Skeletal muscle satellite cell (primary cell): Measurements from ENCODE around the gene CIB1. TPM values are rescaled to one million over a fixed set of nuclear protein-coding genes. Genes with fewer than 3 reads are reported as not detected.
"Not testable (repeated sequence)": the region's sequence is repeated elsewhere in the genome, so short reads cannot be mapped to it uniquely, and the experiment has no call there.

Experiments
- H3K27me3 ChIP-seq: 2 replicates; pipeline ENCODE4 v1.7.0; 2013; ENCODE audit warnings: low read length; ENCODE audit not compliant: control insufficient read depth, insufficient read depth
- H3K36me3 ChIP-seq: 2 replicates; pipeline ENCODE4 v1.7.0; 2013; ENCODE audit warnings: mild to moderate bottlenecking, control low read depth, low read length; ENCODE audit not compliant: insufficient read depth
- H3K4me1 ChIP-seq: 2 replicates; pipeline ENCODE4 v1.7.0; 2013; ENCODE audit warnings: low read length; ENCODE audit not compliant: control insufficient read depth, insufficient read depth
- H3K4me2 ChIP-seq: 2 replicates; pipeline ENCODE4 v1.7.0; 2013; ENCODE audit warnings: mild to moderate bottlenecking, low read length
- H3K4me3 ChIP-seq: 2 replicates; pipeline ENCODE4 v1.7.0; 2013; ENCODE audit warnings: low read length
- H3K9ac ChIP-seq: 2 replicates; pipeline ENCODE4 v1.7.0; 2013; ENCODE audit warnings: mild to moderate bottlenecking, low read depth, low read length, moderate library complexity
- H3K9me3 ChIP-seq: replicated peaks from 2 replicates; pipeline ENCODE4 v1.7.0; 2013; ENCODE audit warnings: mild to moderate bottlenecking, control low read depth, low read length
- small RNA-seq: library from RNA; depleted of rRNA; stranded (forward); fragments of <200 nt; gene quantifications from one replicate; pipeline ENCODE3, GENCODE V24; 2012

The CIB1 gene

GRCh38 chr15:90188914-90189748, 44.6 kb downstream of the CIB1 start:
- no peak overlapping the region for H3K9ac ChIP-seq

GRCh38 chr15:90188065-90188464, 45.7 kb downstream of the CIB1 start:
- H3K9me3 ChIP-seq, H3K4me3 ChIP-seq, H3K4me2 ChIP-seq, H3K9ac ChIP-seq, H3K36me3 ChIP-seq, H3K27me3 ChIP-seq: not testable (repeated sequence)
- peaks cover 19% of the 10 kb centered on the region for H3K4me1 ChIP-seq

More at GRCh38 chr15:90188914-90189748, 44.6 kb downstream of the CIB1 start:
- H3K4me1 ChIP-seq: peaks cover 17% of the 10 kb centered on the region
- peaks cover 3% of the 10 kb centered on the region for H3K27me3 ChIP-seq
- H3K9me3 ChIP-seq: no peaks in the 10 kb centered on the region
- no peak overlapping the region for H3K4me3 ChIP-seq
- H3K36me3 ChIP-seq: no peaks in the 10 kb centered on the region
- H3K4me2 ChIP-seq: no peak overlapping the region

- no peaks in the 10 kb centered on the region for H3K36me3 ChIP-seq
- no peak overlapping the region for H3K4me3 ChIP-seq
- no peaks in the 10 kb centered on the region for H3K9me3 ChIP-seq
- H3K4me1 ChIP-seq: peaks cover 17% of the 10 kb centered on the region
- no peak overlapping the region for H3K9ac ChIP-seq
- H3K4me2 ChIP-seq: no peak overlapping the region
- H3K27me3 ChIP-seq: peaks cover 3% of the 10 kb centered on the region
These were observed 46.4 kb downstream of the CIB1 start for GRCh38 chr15:90187257-90187868.

- peaks cover 7% of the 10 kb centered on the region for H3K27me3 ChIP-seq
- peak overlapping the region; percentile 52 for H3K9ac ChIP-seq
- H3K4me3 ChIP-seq: peak overlapping the region; percentile 71
- H3K4me1 ChIP-seq: peaks cover 9% of the 10 kb centered on the region
- H3K4me2 ChIP-seq: peak overlapping the region; percentile 84
- no peaks in the 10 kb centered on the region for H3K9me3 ChIP-seq
- H3K36me3 ChIP-seq: no peaks in the 10 kb centered on the region
These were observed 48.7 kb downstream of the CIB1 start for GRCh38 chr15:90184786-90185704.

DNA sequence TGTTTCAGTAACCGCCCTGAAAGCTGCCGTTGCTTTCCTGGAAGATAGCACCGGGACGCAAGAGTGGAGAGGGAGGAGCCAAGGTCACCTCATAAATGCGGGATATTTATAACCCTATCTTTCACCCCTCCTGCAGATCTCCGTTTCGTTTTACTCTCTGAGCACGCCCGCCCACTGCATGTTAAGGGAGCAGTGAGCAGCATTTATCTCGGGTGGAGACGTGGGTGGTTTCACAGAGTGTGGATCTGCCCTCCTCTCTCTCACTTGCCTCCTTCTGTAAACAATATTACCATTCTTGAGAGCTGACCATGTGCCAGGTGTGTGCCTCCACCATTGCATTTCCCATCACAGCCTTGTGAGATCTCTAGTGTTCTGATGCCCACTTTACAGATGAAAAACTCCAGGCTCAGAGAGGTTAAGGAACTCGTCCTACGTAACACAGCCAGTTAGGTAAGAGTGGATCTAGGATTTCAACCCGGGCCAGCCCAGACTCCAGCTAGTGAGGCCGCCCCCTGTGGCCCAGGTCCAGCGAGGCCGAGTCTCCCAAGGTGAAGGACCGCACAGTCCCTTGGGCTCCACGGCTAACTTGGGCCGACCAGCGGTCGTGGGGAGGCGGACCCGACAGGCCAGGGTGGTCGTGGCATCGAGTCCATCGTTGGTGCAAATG, 49.5 kb downstream of the CIB1 start:
- Histone ChIP-seq H3K4me2 (peak overlapping the region; percentile 84), H3K4me1 (peaks cover 9% of the 10 kb centered on the region), H3K4me3 (peak overlapping the region; percentile 71), H3K27me3 (peaks cover 12% of the 10 kb centered on the region), H3K36me3 (no peaks in the 10 kb centered on the region), H3K9ac (peak overlapping the region; percentile 52), H3K9me3 (no peaks in the 10 kb centered on the region)

DNA sequence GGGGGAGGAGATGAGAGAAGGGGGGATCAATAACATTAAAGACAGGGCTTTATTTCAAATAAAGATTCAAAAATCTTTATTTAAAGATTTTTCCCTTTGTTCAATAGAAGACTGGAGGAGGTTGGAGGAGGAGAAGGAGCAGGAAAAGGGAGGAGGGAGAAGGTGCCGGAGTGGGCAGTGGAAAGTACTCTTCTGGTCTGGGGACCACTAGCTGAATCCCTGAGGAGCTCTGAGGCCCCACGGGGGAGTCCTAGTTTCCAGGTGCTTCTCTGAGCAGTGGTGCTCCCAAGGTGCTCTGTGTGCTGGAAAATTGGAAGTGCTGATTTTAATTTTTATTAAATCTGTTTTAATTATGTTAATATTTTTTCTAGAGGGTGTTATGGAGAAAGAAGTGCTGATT, 52.0 kb downstream of the CIB1 start:
- Histone ChIP-seq H3K4me1 (peaks cover 9% of the 10 kb centered on the region), H3K9ac (no peak overlapping the region), H3K27me3 (peaks cover 19% of the 10 kb centered on the region), H3K9me3 (no peaks in the 10 kb centered on the region), H3K4me3 (no peak overlapping the region), H3K36me3 (no peaks in the 10 kb centered on the region), H3K4me2 (no peak overlapping the region)

Small RNA genes within 50 kb of the gene (small RNA-seq; reads per million reads assigned to genes)
- not detected for gene AC091167.3
